Body of pancreas (tissue), 4 donors: ENCODE measurements around the gene C16orf46. TPM values are rescaled to one million over a fixed set of nuclear protein-coding genes. Genes with fewer than 3 reads are reported as not detected.
"Not testable (repeated sequence)": the region's sequence is repeated elsewhere in the genome, so short reads cannot be mapped to it uniquely, and the experiment has no call there.

ENCODE experiments used
- ATAC-seq: fragments of 150-250 bp; one replicate; pipeline ENCODE4 v1.9.1; 2016
- DNase-seq, 4 donors: peaks; one replicate each; pipeline ENCODE4 v3.0.0-alpha.2; 2019
- H3K27ac ChIP-seq, 4 donors: fragments of 200-600 bp; sonication (generic); 1 replicate in 3 of 4; 2 replicates in 1 of 4; pipeline versions ENCODE4 v1.5.1 to v1.6.1; 2016 to 2019; ENCODE audit warnings: mild to moderate bottlenecking in 1 of 4, mixed read lengths in 1 of 4, moderate library complexity in 1 of 4
- H3K27me3 ChIP-seq, 2 donors: fragments of 200-600 bp; sonication (generic); one replicate each; pipeline ENCODE4 v1.6.0; 2016; ENCODE audit warnings: mild to moderate bottlenecking in 1 of 2
- H3K36me3 ChIP-seq, 2 donors: fragments of 200-600 bp; sonication (generic); replicated peaks in 1 of 2; 2 replicates each; pipeline ENCODE4 v1.5.1; 2016; ENCODE audit warnings: low read depth in 2 of 2; ENCODE audit not compliant: insufficient read depth in 1 of 2
- H3K4me1 ChIP-seq: fragments of 200-600 bp; sonication (generic); one replicate; pipeline ENCODE4 v1.6.0; 2016
- H3K4me3 ChIP-seq, 2 donors: fragments of 200-600 bp; sonication (generic); 1 replicate in 1 of 2; 2 replicates in 1 of 2; pipeline ENCODE4 v1.5.1; 2016 to 2019
- H3K9me3 ChIP-seq, 3 donors: fragments of 200-600 bp; sonication (generic); 1 replicate in 2 of 3; 2 replicates in 1 of 3; pipeline ENCODE4 v1.5.1; 2016
- POLR2A ChIP-seq, 3 donors: fragments of 450-650 bp; IDR thresholded peaks; one replicate each; pipeline ENCODE4 v1.6.1; 2016; ENCODE audit warnings: antibody characterized with exemption in 3 of 3, mild to moderate bottlenecking in 2 of 3
- WGBS, 2 donors: methylation state at CpG; one replicate each; pipeline ENCODE4 v1.1.5; 2017; 5-methylcytosine and 5-hydroxymethylcytosine counted together
- intact Hi-C: fragments of 100-400 bp; cut with DNase I; formaldehyde crosslinking; loops from one replicate; pipeline ENCODE4 v1.15.1; 2023
- total RNA-seq, 2 donors: library from RNA; depleted of rRNA; stranded (reverse); fragments of >200 nt; gene quantifications; one replicate each; pipeline ENCODE4 v1.1.0, GENCODE V29; 2016
- TF ChIP-seq, protein P1 (sequence below), 7 experiments: fragments of 450-650 bp in 4 of 7; fragments of 200-600 bp in 3 of 7; sonication (generic) in 3 of 7; IDR thresholded peaks; one replicate each; pipeline ENCODE4 v1.5.1; 2016 to 2019; ENCODE audit warnings: antibody characterized with exemption in 7 of 7

The C16orf46 gene
- total RNA-seq, 2 donors from 2014 or later, result 0.33 to 0.52 TPM

DNA sequence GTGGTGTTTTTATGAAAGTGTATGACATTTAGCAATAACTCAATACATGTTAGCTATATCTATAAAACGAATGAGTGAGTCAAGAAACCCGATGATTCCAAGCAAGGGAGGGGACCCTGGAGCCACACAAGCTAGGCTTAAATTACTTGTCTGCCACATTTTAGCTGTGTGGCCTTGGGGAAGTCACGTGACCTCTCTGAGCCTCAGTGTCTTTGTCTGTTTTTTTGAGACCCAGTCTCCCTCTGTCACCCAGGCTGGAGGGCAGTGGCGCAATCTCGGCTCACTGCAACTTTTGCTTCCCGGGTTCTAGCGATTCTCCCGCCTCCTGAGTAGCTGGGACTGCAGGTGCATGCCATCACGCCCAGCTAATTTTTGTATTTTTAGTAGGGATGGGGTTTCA is 39.2 kb upstream of the C16orf46 start:
- 76 to 77% methylated on average over 8 to 9 of the region's 9 CpGs for WGBS, 2 donors
- intact Hi-C loops, result no loop called here
- H3K9me3 ChIP-seq, result no peaks in the 10 kb centered on the region

DNA sequence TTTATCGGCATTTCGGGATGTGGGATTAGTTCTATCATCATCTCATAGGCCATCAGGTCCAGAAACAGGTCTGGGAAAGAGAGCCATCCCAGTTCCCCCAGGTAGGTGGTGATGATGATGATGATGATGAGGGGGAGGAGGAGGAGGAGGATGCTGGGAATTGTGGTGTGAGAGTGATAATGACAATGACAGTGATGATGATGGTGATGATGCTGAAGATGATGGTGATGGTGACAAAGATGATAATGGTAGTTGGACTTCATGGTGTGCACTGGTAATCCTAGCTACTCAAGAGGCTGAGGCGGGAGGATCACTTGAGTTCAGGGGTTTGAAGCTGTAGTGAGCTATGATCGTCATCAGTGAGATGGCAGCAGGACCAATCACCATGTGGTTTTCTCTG is 35.4 kb upstream of the C16orf46 start:
- Histone ChIP-seq H3K4me1 (no peaks in the 10 kb centered on the region), H3K27me3 (no peaks in the 10 kb centered on the region), H3K36me3 (no peaks in the 10 kb centered on the region), H3K4me3 (no peak overlapping the region), H3K27ac (no peak overlapping the region), H3K9me3 (no peaks in the 10 kb centered on the region)
- WGBS, 2 donors, result 86 to 88% methylated on average over 4 of the region's 4 CpGs
- DNase-seq, result no peak
- intact Hi-C loops, result no loop called here
- TF ChIP-seq, protein P1, sequence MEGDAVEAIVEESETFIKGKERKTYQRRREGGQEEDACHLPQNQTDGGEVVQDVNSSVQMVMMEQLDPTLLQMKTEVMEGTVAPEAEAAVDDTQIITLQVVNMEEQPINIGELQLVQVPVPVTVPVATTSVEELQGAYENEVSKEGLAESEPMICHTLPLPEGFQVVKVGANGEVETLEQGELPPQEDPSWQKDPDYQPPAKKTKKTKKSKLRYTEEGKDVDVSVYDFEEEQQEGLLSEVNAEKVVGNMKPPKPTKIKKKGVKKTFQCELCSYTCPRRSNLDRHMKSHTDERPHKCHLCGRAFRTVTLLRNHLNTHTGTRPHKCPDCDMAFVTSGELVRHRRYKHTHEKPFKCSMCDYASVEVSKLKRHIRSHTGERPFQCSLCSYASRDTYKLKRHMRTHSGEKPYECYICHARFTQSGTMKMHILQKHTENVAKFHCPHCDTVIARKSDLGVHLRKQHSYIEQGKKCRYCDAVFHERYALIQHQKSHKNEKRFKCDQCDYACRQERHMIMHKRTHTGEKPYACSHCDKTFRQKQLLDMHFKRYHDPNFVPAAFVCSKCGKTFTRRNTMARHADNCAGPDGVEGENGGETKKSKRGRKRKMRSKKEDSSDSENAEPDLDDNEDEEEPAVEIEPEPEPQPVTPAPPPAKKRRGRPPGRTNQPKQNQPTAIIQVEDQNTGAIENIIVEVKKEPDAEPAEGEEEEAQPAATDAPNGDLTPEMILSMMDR (IDR thresholded peaks at IDR 0.05), result no peak
- no peak for TF ChIP-seq POLR2A (IDR thresholded peaks at IDR 0.05)
- ATAC-seq, result no peak

More for the DNA sequence above, 39.2 kb upstream of the C16orf46 start:
- DNase-seq (no peak), ATAC-seq (no peak)
- no peak overlapping the region for H3K27ac ChIP-seq
- no peak overlapping the region for H3K4me3 ChIP-seq
- no peak for TF ChIP-seq POLR2A (IDR thresholded peaks at IDR 0.05)
- TF ChIP-seq, protein P1 (IDR thresholded peaks at IDR 0.05), result no peak
- no peaks in the 10 kb centered on the region for H3K27me3 ChIP-seq
- H3K4me1 ChIP-seq, result no peaks in the 10 kb centered on the region
- H3K36me3 ChIP-seq, result no peaks in the 10 kb centered on the region

DNA sequence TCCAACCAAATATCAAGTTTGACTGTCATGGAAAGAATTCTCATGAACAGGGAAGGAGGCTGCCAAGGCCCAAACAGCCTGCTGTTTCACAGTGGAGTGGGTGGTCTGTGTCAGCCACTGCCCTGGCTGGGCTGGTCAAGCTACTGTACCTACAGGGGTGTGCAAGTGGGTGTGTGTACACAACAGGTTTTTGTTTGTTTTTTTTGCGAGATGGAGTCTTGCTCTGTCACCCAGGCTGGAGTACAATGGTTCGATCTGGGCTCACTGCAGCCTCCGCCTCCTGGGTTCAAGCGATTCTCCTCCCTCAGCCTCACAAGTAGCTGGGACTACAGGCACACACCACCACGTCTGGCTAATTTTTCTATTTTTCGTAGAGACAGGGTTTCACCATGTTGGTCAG is 32.2 kb upstream of the C16orf46 start:
- H3K4me3 ChIP-seq, H3K9me3 ChIP-seq, H3K27ac ChIP-seq, H3K27me3 ChIP-seq, DNase-seq, H3K4me1 ChIP-seq, ATAC-seq, H3K36me3 ChIP-seq, intact Hi-C loops: not testable (repeated sequence)
- WGBS, 2 donors, result 89 to 91% methylated on average over 6 of the region's 6 CpGs

- H3K36me3 ChIP-seq, result no peaks in the 10 kb centered on the region
- TF ChIP-seq POLR2A (IDR thresholded peaks at IDR 0.05), result no peak
- TF ChIP-seq, protein P1 (IDR thresholded peaks at IDR 0.05), result no peak
- no peak overlapping the region for H3K4me3 ChIP-seq
- H3K27me3 ChIP-seq, result no peaks in the 10 kb centered on the region
- ATAC-seq (no peak), DNase-seq (no peak)
- no peak overlapping the region for H3K27ac ChIP-seq
- H3K4me1 ChIP-seq, result no peaks in the 10 kb centered on the region
- no peaks in the 10 kb centered on the region for H3K9me3 ChIP-seq
- intact Hi-C loops, result no loop called here
- 69 to 71% methylated on average over 11 of the region's 11 CpGs for WGBS, 2 donors
These were observed 30.5 kb upstream of the C16orf46 start for GRCh38 chr16:81107511-81107910.

GRCh38 chr16:81106826-81107503 is 29.9 kb upstream of the C16orf46 start:
- WGBS, 2 donors, result 38 to 50% methylated on average over 8 of the region's 8 CpGs
- no peak overlapping the region for H3K4me3 ChIP-seq
- no peak overlapping the region for H3K27ac ChIP-seq

More at GRCh38 chr16:81106826-81107503, 29.9 kb upstream of the C16orf46 start:
- no peak for ATAC-seq
- no peaks in the 10 kb centered on the region for H3K9me3 ChIP-seq
- no peaks in the 10 kb centered on the region for H3K4me1 ChIP-seq
- intact Hi-C loops, result no loop called here
- DNase-seq, result no peak
- TF ChIP-seq, protein P1 (IDR thresholded peaks at IDR 0.05), result no peak
- TF ChIP-seq POLR2A (IDR thresholded peaks at IDR 0.05), result no peak
- H3K27me3 ChIP-seq, result no peaks in the 10 kb centered on the region
- H3K36me3 ChIP-seq, result no peaks in the 10 kb centered on the region
